SK-N-SH treated with all-trans-retinoic acid at 6 μM for 48 hours (cell line): Measurements from ENCODE around the gene WDR59.

Experiments used
- ATAC-seq: fragments of 200-7000 bp; cut with Tn5 transposase; 3 replicates; pipeline ENCODE4 v1.9.1; 2020; ENCODE audit warnings: mild to moderate bottlenecking, moderate library complexity
- ARNTL ChIP-seq: fragments of 450-650 bp; formaldehyde crosslinking; IDR thresholded peaks from 2 replicates; pipeline ENCODE4 v1.5.0; 2020; ENCODE audit warnings: low read depth, mild to moderate bottlenecking, moderate library complexity, borderline replicate concordance
- BACH2 ChIP-seq: fragments of 250-450 bp; sonication (Bioruptor Pico); IDR thresholded peaks from 2 replicates; pipeline ENCODE4 v1.9.0; 2021; ENCODE audit warnings: mild to moderate bottlenecking, borderline replicate concordance
- CSRNP3 ChIP-seq: fragments of 250-450 bp; sonication (Bioruptor Pico); IDR thresholded peaks from 2 replicates; pipeline ENCODE4 v1.5.1; 2021; ENCODE audit warnings: mild to moderate bottlenecking, moderate library complexity
- ESRRG ChIP-seq: fragments of 250-450 bp; sonication (Bioruptor Pico); IDR thresholded peaks from 2 replicates; pipeline ENCODE4 v1.6.1; 2021; ENCODE audit warnings: mild to moderate bottlenecking
- GLIS3 ChIP-seq: fragments of 250-450 bp; sonication (Bioruptor Pico); IDR thresholded peaks from 2 replicates; pipeline ENCODE4 v1.5.0; 2020; ENCODE audit warnings: mild to moderate bottlenecking, moderate library complexity
- ISL1 ChIP-seq: fragments of 250-450 bp; sonication (Bioruptor Pico); IDR thresholded peaks from 2 replicates; pipeline ENCODE4 v2.1.2; 2022; ENCODE audit warnings: mild to moderate bottlenecking, moderate library complexity
- OSR1 ChIP-seq: fragments of 250-450 bp; sonication (Bioruptor Pico); IDR thresholded peaks from 2 replicates; pipeline ENCODE4 v1.8.0; 2022; ENCODE audit warnings: moderate library complexity, mild to moderate bottlenecking, inconsistent platforms
- SNAI2 ChIP-seq: fragments of 250-450 bp; sonication (Bioruptor Pico); IDR thresholded peaks from 2 replicates; pipeline ENCODE4 v1.5.0; 2020; ENCODE audit warnings: mild to moderate bottlenecking, moderate library complexity
- TOX ChIP-seq: fragments of 250-450 bp; sonication (Bioruptor Pico); IDR thresholded peaks from 2 replicates; pipeline ENCODE4 v1.8.0; 2021; ENCODE audit warnings: mild to moderate bottlenecking, moderate library complexity, borderline replicate concordance
- ZC3H10 ChIP-seq: fragments of 250-450 bp; sonication (Bioruptor Pico); IDR thresholded peaks from 2 replicates; pipeline ENCODE4 v1.5.1; 2021; ENCODE audit warnings: mild to moderate bottlenecking, moderate library complexity
- ZFP3 ChIP-seq: fragments of 250-450 bp; sonication (Bioruptor Pico); IDR thresholded peaks from 2 replicates; pipeline ENCODE4 v1.5.0; 2020; ENCODE audit warnings: mild to moderate bottlenecking, moderate library complexity
- ZNF565 ChIP-seq: fragments of 450-650 bp; formaldehyde crosslinking; conservative IDR thresholded peaks from 2 replicates; pipeline ENCODE4 v1.5.0; 2020; ENCODE audit warnings: low read depth, mild to moderate bottlenecking, moderate library complexity
- ZNF70 ChIP-seq: fragments of 450-650 bp; formaldehyde crosslinking; IDR thresholded peaks from 2 replicates; pipeline ENCODE4 v1.5.0; 2020; ENCODE audit warnings: mild to moderate bottlenecking, moderate library complexity
- ZNF8 ChIP-seq: fragments of 450-650 bp; formaldehyde crosslinking; IDR thresholded peaks from 2 replicates; pipeline ENCODE4 v1.5.0; 2020; ENCODE audit warnings: mild to moderate bottlenecking, moderate library complexity
- TF ChIP-seq, protein P1 (sequence below): fragments of 250-450 bp; sonication (Bioruptor Pico); IDR thresholded peaks from 2 replicates; pipeline ENCODE4 v1.5.0; 2020; ENCODE audit warnings: mild to moderate bottlenecking, moderate library complexity
- TF ChIP-seq, protein P2 (sequence below): fragments of 250-450 bp; sonication (Bioruptor Pico); IDR thresholded peaks from 2 replicates; pipeline ENCODE4 v1.8.0; 2020; ENCODE audit warnings: mild to moderate bottlenecking, moderate library complexity, borderline replicate concordance
- TF ChIP-seq, protein P3 (sequence below): fragments of 250-450 bp; sonication (Bioruptor Pico); IDR thresholded peaks from 2 replicates; pipeline ENCODE4 v1.8.0; 2021; ENCODE audit warnings: low read depth, mild to moderate bottlenecking, moderate library complexity, borderline replicate concordance
- TF ChIP-seq, protein P4 (sequence below): fragments of 250-450 bp; sonication (Bioruptor Pico); IDR thresholded peaks from 2 replicates; pipeline ENCODE4 v1.5.1; 2020; ENCODE audit warnings: low read depth, mild to moderate bottlenecking, moderate library complexity

Gene WDR59

DNA sequence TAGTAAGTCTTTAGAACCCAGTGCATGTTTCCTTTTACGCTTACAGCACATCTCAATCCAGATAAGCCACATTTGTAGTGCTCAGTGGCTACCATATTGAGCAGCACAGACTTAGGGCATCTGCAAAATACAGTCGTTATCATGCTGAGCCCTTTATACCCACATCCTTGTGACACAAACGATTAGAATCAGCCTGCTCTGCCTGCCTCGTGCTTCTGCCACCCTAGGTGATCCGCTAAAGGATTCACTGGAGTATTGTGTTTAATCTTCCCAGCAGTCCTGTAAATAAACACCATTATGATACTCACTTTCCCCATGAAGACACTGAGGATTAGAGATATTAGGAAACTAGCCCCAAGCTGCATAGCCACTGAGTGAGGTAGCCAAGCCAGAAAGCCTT, 159.0 kb downstream of the WDR59 start:
- ATAC-seq, result no peak
- no peak for TF ChIP-seq ARNTL (CRISPR knock-in tag)
- no peak for TF ChIP-seq ZC3H10 (CRISPR knock-in tag)
- no peak for TF ChIP-seq ISL1 (CRISPR knock-in tag)
- TF ChIP-seq, protein P1, sequence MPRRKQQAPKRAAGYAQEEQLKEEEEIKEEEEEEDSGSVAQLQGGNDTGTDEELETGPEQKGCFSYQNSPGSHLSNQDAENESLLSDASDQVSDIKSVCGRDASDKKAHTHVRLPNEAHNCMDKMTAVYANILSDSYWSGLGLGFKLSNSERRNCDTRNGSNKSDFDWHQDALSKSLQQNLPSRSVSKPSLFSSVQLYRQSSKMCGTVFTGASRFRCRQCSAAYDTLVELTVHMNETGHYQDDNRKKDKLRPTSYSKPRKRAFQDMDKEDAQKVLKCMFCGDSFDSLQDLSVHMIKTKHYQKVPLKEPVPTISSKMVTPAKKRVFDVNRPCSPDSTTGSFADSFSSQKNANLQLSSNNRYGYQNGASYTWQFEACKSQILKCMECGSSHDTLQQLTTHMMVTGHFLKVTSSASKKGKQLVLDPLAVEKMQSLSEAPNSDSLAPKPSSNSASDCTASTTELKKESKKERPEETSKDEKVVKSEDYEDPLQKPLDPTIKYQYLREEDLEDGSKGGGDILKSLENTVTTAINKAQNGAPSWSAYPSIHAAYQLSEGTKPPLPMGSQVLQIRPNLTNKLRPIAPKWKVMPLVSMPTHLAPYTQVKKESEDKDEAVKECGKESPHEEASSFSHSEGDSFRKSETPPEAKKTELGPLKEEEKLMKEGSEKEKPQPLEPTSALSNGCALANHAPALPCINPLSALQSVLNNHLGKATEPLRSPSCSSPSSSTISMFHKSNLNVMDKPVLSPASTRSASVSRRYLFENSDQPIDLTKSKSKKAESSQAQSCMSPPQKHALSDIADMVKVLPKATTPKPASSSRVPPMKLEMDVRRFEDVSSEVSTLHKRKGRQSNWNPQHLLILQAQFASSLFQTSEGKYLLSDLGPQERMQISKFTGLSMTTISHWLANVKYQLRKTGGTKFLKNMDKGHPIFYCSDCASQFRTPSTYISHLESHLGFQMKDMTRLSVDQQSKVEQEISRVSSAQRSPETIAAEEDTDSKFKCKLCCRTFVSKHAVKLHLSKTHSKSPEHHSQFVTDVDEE (CRISPR knock-in tag), result no peak
- no peak for TF ChIP-seq GLIS3 (CRISPR knock-in tag)
- TF ChIP-seq ZNF8 (CRISPR knock-in tag), result no peak
- TF ChIP-seq, protein P2, sequence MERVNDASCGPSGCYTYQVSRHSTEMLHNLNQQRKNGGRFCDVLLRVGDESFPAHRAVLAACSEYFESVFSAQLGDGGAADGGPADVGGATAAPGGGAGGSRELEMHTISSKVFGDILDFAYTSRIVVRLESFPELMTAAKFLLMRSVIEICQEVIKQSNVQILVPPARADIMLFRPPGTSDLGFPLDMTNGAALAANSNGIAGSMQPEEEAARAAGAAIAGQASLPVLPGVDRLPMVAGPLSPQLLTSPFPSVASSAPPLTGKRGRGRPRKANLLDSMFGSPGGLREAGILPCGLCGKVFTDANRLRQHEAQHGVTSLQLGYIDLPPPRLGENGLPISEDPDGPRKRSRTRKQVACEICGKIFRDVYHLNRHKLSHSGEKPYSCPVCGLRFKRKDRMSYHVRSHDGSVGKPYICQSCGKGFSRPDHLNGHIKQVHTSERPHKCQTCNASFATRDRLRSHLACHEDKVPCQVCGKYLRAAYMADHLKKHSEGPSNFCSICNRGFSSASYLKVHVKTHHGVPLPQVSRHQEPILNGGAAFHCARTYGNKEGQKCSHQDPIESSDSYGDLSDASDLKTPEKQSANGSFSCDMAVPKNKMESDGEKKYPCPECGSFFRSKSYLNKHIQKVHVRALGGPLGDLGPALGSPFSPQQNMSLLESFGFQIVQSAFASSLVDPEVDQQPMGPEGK (CRISPR knock-in tag), result no peak
- TF ChIP-seq BACH2 (CRISPR knock-in tag), result no peak
- no peak for TF ChIP-seq CSRNP3 (CRISPR knock-in tag)
- TF ChIP-seq TOX, result no peak
- no peak for TF ChIP-seq ZFP3 (CRISPR knock-in tag)
- TF ChIP-seq, protein P3, sequence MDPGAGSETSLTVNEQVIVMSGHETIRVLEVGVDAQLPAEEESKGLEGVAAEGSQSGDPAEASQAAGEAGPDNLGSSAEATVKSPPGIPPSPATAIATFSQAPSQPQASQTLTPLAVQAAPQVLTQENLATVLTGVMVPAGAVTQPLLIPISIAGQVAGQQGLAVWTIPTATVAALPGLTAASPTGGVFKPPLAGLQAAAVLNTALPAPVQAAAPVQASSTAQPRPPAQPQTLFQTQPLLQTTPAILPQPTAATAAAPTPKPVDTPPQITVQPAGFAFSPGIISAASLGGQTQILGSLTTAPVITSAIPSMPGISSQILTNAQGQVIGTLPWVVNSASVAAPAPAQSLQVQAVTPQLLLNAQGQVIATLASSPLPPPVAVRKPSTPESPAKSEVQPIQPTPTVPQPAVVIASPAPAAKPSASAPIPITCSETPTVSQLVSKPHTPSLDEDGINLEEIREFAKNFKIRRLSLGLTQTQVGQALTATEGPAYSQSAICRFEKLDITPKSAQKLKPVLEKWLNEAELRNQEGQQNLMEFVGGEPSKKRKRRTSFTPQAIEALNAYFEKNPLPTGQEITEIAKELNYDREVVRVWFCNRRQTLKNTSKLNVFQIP (CRISPR knock-in tag), result no peak
- TF ChIP-seq ZNF70 (CRISPR knock-in tag), result no peak
- no peak for TF ChIP-seq SNAI2

DNA sequence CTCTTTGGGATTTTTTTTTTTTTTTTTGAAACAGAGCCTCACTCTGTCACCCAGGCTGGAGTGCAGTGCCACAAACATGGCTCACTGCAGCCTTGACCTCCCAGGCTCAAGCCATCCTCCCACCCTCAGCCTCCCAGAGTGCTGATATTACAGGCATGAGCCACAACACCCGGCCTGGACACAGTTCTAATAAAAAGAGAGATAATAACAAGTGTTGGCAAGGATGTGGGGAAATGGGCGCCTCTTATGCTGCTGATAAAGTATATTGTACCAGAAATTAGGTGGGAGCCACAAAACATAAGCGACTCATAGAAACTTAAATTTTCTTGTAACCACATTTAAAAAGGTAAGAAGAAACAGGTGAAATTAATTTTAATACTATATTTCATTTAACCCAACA, 159.9 kb downstream of the WDR59 start:
- TF ChIP-seq TOX, result no peak
- TF ChIP-seq ZC3H10 (CRISPR knock-in tag), result no peak
- no peak for TF ChIP-seq ARNTL (CRISPR knock-in tag)
- TF ChIP-seq ZNF565 (CRISPR knock-in tag), result no peak
- no peak for TF ChIP-seq ZNF70 (CRISPR knock-in tag)
- TF ChIP-seq, protein P1 (CRISPR knock-in tag), result no peak
- TF ChIP-seq, protein P4, sequence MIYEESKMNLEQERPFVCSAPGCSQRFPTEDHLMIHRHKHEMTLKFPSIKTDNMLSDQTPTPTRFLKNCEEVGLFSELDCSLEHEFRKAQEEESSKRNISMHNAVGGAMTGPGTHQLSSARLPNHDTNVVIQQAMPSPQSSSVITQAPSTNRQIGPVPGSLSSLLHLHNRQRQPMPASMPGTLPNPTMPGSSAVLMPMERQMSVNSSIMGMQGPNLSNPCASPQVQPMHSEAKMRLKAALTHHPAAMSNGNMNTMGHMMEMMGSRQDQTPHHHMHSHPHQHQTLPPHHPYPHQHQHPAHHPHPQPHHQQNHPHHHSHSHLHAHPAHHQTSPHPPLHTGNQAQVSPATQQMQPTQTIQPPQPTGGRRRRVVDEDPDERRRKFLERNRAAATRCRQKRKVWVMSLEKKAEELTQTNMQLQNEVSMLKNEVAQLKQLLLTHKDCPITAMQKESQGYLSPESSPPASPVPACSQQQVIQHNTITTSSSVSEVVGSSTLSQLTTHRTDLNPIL (CRISPR knock-in tag), result no peak
- no peak for TF ChIP-seq GLIS3 (CRISPR knock-in tag)
- no peak for TF ChIP-seq ZNF8 (CRISPR knock-in tag)
- no peak for TF ChIP-seq ESRRG
- TF ChIP-seq OSR1 (CRISPR knock-in tag), result no peak
- no peak for TF ChIP-seq ZFP3 (CRISPR knock-in tag)
- ATAC-seq, result no peak
